Measurements from ENCODE around the gene IGSF21.

Gene IGSF21

DNA sequence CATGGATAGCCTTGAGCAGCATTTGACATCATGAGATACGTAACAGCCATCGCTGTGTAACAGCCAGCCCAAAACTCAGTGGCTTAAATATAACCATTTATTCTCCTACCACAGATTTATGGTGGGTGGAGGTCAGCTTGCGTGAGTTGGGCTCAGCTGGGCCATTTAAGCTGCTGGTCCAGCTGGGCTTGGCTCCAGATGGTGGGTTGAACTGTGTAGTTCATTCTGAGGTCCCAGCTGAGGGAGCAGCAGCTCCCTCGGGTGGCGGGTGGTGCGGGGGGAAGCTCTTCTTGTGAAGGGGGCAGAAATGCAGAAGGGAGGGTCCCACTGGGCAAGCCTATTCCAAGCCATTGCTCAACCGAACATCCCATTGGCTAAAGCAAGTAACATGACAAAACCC lies 75.9 kb downstream of the IGSF21 start:
- no peak for DNase-seq

DNA sequence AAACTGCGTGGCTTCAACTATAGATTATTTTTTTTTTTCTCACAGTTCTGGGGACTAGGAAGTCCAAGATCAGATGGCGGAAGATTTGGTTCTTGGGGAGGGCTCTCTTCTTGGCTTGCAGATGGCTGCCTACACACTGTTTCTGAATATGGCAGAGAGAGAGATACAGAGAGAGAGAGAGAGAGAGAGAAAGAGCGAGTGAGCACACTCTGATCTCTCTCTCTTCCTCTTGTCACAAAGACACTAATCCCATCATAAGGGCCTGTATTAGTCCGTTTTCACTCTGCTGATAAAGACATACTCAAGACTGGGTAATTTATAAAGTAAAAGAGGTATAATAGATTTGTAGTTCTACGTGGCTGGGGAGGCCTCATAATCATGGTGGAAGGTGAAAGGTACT lies 79.5 kb downstream of the IGSF21 start:
- no peak for DNase-seq

DNA sequence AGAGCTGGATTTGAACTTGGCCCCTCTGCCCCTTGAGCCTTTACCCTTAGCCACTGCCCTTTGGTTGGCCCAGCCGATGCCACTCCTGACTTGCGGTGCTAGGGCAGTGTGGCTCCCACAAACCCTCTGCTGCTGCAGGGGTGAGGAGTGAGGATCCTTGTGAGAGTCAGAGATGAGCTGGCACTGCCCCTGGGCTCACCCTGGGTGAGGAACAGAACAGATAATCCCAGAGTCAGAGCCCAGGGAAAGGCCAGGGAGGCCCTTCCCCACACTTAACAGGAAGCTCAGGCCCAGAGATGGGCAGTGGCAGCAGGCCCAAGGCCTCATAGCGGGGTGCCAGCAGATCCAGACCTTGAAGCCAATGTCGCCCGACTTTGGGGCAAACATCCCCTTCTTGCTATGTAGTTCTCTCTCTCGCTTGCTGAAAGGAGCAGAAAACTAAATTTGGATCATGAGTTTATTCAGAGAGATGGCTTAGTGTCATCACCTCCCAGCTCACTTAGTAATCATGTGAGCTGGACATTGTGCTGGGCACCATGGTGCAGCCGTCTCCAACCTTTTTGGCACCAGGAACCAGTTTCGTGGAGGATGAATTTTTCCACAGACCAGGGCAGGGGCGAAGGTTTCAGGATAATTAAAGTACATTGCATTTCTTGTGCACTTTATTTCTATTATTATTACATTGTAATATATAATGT lies 81.4 kb downstream of the IGSF21 start:
- DNase-seq: no peak

DNA sequence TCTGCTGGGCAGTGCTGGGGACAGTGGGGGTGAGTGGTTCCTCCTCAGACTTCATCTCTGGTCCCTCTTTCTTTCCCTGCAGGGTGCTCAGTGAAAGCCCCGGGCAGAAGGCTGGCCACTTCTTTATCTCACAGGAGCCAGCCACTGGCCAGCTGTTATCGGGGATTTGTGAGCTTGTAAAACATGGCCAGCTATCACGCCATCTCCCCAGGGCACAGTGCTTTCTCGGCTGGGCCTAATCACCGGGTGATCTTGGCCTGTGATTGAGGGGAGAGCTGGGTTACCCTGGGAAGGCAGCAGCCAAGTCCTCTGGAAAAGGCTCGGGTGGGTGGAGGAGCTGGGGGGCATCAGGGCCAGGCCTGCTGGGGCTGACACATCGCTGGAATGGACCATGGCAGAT lies 83.0 kb downstream of the IGSF21 start:
- DNase-seq: no peak

DNA sequence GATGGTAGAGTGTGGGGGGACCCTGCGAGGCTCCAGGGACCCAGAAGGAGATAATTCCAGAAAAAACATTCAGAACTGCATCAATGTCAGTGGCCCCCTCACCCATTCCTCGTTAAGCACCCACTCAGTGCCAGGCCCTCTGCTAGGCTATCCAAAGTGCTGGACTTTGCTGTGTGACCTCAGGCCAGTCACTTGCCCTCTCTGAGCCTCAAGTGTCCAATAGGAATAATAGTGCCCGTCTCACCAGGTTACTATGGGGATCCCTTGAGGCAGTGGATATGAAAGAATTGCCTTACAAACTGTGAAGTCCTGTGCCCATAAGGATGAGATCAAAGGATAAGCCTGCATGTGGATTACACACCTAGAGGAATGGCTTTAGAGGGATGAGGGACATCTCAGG lies 83.4 kb downstream of the IGSF21 start:
- DNase-seq: no peak

GRCh38 chr1:18191481-18192155 lies 84.0 kb downstream of the IGSF21 start:
- no peak for DNase-seq

DNA sequence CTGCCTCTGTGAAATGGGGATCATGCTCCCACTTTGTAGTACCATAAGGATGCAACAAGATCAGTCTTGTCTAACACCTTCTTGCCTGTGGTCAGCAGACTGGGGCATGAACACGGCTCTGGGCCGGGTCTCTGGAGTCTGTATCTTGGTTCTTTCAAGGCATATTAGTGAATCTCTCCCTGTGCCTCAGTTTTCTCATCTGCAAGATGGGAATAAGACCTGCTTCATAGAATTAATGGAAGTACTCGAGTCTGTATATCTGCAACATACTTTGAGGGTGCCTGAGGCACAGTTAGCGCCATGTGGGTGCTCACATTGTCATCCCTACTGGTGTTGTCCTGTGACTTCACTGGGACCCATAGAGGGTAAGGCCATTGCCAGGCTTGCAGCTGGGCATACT lies 84.6 kb downstream of the IGSF21 start:
- DNase-seq: no peak

DNA sequence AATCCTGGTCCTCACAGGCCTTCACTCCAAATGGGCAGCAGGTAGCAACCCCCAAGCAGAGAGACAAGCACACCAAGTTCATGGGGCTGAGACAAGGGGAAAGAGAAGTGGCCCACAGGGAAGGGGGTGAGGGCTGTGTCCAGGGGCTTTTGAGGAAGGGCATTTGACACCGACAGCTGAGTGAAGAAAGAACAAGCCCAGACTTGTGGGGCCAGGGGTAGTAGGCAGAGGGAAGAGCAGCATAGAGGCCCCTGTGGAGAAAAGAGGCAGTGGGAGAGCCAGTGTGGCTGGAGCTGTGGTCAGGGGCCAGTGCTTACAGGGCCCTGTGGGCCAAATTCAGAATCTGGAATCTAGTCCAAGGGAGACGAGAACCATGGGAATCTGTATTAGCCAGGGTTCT lies 85.4 kb downstream of the IGSF21 start:
- DNase-seq: no peak

- DNase-seq: no peak
Measured at GRCh38 chr1:18197299-18197698, 89.7 kb downstream of the IGSF21 start.

DNA sequence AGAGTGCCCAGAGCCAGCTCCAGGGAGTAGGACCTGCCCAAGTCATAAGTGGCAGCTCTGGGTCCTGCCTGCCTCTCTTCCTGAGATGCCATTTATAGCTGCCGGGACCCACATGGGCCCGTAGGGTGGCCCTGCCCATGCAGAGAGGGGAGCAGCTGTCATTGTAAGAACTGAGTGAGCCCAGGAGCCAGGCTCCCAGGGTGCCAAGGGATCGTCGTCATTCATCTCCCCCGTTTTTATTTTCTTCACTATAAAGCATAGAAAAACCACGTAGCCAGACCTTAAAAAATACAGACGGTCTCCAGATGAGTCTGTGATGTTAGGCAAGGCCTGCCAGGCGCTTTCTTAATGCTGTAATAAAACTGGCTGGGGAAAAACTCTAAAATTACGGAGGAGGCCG lies 90.7 kb downstream of the IGSF21 start:
- DNase-seq: no peak

- DNase-seq: peak; percentile 30
Measured at GRCh38 chr1:18199462-18199861, 91.9 kb downstream of the IGSF21 start.

DNA sequence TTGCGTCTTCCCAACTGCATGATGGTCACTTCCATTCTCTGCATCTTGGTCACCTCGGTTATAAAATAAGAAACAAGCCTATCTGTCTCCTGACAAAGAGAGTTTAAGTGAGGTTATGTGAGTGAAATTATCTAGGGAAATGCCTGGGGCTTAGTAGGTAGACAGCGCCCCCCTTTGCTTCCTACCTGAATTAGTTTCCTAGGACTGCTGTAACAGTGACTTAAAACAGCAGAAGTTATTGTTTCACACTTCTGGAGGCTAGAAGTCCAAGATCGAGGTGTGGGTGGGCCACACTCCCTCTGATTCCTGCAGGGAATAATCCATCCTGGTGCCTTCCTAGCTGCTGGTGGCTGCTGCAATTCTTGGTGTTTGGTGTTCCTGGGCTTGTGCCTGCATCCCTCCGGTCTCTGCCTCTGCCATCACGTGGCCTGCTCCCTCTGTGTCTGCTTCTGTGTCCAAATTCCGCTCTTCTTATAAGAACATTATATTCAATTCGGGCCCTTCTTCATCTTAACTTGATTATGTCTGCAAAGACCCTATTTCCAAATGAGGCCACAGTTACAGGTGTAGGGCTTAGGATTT lies 92.6 kb downstream of the IGSF21 start:
- DNase-seq: no peak

- DNase-seq: no peak
Measured at GRCh38 chr1:18200918-18201317, 93.3 kb downstream of the IGSF21 start.

GRCh38 chr1:18201997-18202719 lies 94.6 kb downstream of the IGSF21 start:
- no peak for DNase-seq

GRCh38 chr1:18203645-18204044 lies 96.0 kb downstream of the IGSF21 start:
- no peak for DNase-seq

GRCh38 chr1:18204575-18204974 lies 97.0 kb downstream of the IGSF21 start:
- DNase-seq: no peak

DNA sequence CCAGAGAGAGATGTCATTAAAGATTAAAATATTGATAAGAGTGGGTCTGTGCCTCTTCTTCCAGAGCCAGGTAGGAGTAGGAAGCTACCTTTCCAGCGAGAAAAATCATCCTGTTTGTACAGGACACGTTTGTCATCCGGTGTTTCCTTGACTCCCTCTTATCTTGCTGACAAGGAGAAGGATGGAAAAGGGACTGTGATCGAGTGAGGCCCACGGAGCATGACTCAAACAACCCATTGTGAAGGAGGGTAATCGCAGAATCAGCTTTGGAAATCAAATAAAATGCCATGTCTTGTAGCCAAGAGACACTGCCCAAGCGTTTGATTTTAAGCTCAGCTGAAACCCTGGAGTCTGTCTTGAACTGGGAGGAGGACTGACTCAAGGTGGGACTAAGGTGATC lies 97.7 kb downstream of the IGSF21 start:
- DNase-seq: no peak

GRCh38 chr1:18211764-18212163 lies 104.2 kb downstream of the IGSF21 start:
- no peak for DNase-seq

GRCh38 chr1:18217398-18218043 lies 109.9 kb downstream of the IGSF21 start:
- DNase-seq: no peak

GRCh38 chr1:18229625-18230024 lies 122.0 kb downstream of the IGSF21 start:
- no peak for DNase-seq

GRCh38 chr1:18230321-18230720 lies 122.7 kb downstream of the IGSF21 start:
- no peak for DNase-seq

DNA sequence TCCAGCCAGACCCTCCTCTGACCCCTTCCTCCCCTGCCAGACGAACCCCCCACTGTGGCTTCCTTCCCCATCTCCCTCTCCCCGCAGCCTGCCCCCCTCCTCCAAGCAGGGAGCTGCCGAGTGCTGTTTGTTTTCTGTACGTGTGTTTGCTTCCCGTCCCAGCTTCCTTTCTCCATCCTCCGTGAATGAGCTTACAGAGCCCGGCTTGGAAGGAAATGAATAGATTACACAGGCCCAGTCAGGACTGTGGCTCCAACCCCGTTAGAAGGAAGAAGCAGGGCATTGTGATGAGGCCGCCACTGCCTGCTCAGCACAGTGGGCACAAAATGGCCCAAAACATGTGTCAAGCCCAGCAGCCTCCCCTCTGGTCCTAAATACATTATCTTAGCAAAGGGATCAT lies 123.2 kb downstream of the IGSF21 start:
- no peak for DNase-seq

- no peak for DNase-seq
Measured at GRCh38 chr1:18232052-18232451, 124.5 kb downstream of the IGSF21 start.
